Transverse colon (tissue), 4 donors: ENCODE measurements around the gene KRT8.

ENCODE experiments used
- EP300 ChIP-seq: sonication (generic); formaldehyde crosslinking; IDR thresholded peaks from one replicate; pipeline ENCODE4 v1.6.1; 2017; ENCODE audit warnings: antibody characterized with exemption, low read depth
- POLR2A ChIP-seq: fragments of 450-650 bp; IDR thresholded peaks from one replicate; pipeline ENCODE4 v1.6.1; 2016; ENCODE audit warnings: antibody characterized with exemption, mild to moderate bottlenecking, moderate library complexity
- POLR2AphosphoS5 ChIP-seq, 3 donors: sonication (generic); formaldehyde crosslinking; IDR thresholded peaks; one replicate each; pipeline ENCODE4 v1.6.1; 2016; ENCODE audit warnings: antibody characterized with exemption in 3 of 3
- TF ChIP-seq, protein P1 (sequence below), 5 experiments: fragments of 200-600 bp in 3 of 5; fragments of 450-650 bp in 2 of 5; sonication (generic) in 3 of 5; IDR thresholded peaks; 1 replicate in 2 of 5; 2 replicates in 3 of 5; pipeline ENCODE4 v1.5.1; 2016 to 2017; ENCODE audit warnings: antibody characterized with exemption in 5 of 5, inconsistent platforms in 3 of 5, mild to moderate bottlenecking in 2 of 5, moderate library complexity in 1 of 5

DNA sequence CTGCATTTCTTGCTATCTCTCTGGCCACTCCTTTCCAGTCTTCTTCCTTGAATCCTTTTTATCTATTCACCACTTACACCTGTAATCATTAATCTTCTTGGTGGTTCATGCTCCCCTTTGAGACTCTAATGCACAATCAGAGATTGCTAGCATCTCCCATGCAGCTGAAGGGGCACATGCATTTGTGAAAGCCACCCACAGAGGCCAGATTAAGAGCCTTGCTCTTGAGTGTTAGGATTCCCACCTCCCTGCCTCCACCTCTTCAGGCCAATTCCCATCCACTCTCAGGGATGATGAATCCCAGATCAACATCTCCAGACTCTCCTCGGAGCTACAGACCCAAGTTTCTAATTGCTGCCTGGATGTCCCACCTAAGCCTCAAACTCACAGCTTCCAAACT is 24.7 kb upstream of the KRT8 start:
- TF ChIP-seq, protein P1, sequence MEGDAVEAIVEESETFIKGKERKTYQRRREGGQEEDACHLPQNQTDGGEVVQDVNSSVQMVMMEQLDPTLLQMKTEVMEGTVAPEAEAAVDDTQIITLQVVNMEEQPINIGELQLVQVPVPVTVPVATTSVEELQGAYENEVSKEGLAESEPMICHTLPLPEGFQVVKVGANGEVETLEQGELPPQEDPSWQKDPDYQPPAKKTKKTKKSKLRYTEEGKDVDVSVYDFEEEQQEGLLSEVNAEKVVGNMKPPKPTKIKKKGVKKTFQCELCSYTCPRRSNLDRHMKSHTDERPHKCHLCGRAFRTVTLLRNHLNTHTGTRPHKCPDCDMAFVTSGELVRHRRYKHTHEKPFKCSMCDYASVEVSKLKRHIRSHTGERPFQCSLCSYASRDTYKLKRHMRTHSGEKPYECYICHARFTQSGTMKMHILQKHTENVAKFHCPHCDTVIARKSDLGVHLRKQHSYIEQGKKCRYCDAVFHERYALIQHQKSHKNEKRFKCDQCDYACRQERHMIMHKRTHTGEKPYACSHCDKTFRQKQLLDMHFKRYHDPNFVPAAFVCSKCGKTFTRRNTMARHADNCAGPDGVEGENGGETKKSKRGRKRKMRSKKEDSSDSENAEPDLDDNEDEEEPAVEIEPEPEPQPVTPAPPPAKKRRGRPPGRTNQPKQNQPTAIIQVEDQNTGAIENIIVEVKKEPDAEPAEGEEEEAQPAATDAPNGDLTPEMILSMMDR (IDR thresholded peaks at IDR 0.05), result no peak
- TF ChIP-seq EP300 (no peak), POLR2A (no peak), POLR2AphosphoS5 (IDR thresholded peaks at IDR 0.05) (no peak)
